PFSK-1 (cell line): ENCODE results near the gene COL18A1.

Source experiments
- FOXP2 ChIP-seq: optimal IDR thresholded peaks from 2 replicates; pipeline ENCODE3; 2011; ENCODE audit warnings: borderline replicate concordance, control low read depth, inconsistent platforms; ENCODE audit not compliant: insufficient read depth; ENCODE audit errors: extremely low read length, extremely low read depth
- POLR2AphosphoS5 ChIP-seq: IDR thresholded peaks from 2 replicates; pipeline ENCODE4 v1.6.1; 2012; ENCODE audit warnings: low read depth, mild to moderate bottlenecking, control low read depth, low read length, moderate library complexity
- REST ChIP-seq, 2 experiments: IDR thresholded peaks; 2 replicates each; pipeline versions ENCODE4 v1.6.1 to v1.8.0; 2011 to 2012; ENCODE audit warnings: low read depth in 2 of 2, low read length in 2 of 2, control low read depth in 1 of 2, inconsistent platforms in 1 of 2, mild to moderate bottlenecking in 1 of 2, moderate library complexity in 1 of 2; ENCODE audit not compliant: insufficient read depth in 1 of 2
- SIN3A ChIP-seq: IDR thresholded peaks from 2 replicates; pipeline ENCODE4 v1.6.1; 2012; ENCODE audit warnings: mild to moderate bottlenecking, low read length, moderate library complexity, borderline replicate concordance; ENCODE audit not compliant: insufficient read depth
- TAF1 ChIP-seq: IDR thresholded peaks from 2 replicates; pipeline ENCODE4 v1.6.1; 2012; ENCODE audit warnings: low read length, control low read depth, borderline replicate concordance; ENCODE audit not compliant: insufficient read depth

COL18A1 gene

GRCh38 chr21:45487161-45487806 lies 82.3 kb downstream of the COL18A1 start:
- TF ChIP-seq FOXP2 = no peak

- TF ChIP-seq FOXP2 (no peak), TAF1 (no peak), SIN3A (no peak), REST (IDR thresholded peaks at IDR 0.05; ENCODE audit: insufficient read depth in 1 of 2, low read depth in 2 of 2, low read length in 2 of 2) (no peak), POLR2AphosphoS5 (no peak)
These were observed 83.1 kb downstream of the COL18A1 start for GRCh38 chr21:45487891-45488600.

- TF ChIP-seq FOXP2 (no peak), SIN3A (no peak), TAF1 (no peak), POLR2AphosphoS5 (no peak)
These were observed 84.2 kb downstream of the COL18A1 start for GRCh38 chr21:45488931-45489721.

- TF ChIP-seq POLR2AphosphoS5 (no peak), SIN3A (no peak), TAF1 (no peak), FOXP2 (no peak), REST (IDR thresholded peaks at IDR 0.05; ENCODE audit: insufficient read depth in 1 of 2, low read depth in 2 of 2, low read length in 2 of 2) (no peak)
These were observed 84.7 kb downstream of the COL18A1 start for GRCh38 chr21:45489722-45489982.

GRCh38 chr21:45490049-45490731 lies 85.2 kb downstream of the COL18A1 start:
- TF ChIP-seq TAF1 (no peak), REST (IDR thresholded peaks at IDR 0.05; ENCODE audit: insufficient read depth in 1 of 2, low read depth in 2 of 2, low read length in 2 of 2) (no peak), SIN3A (no peak), POLR2AphosphoS5 (no peak), FOXP2 (no peak)

GRCh38 chr21:45491056-45491455 lies 86.1 kb downstream of the COL18A1 start:
- no peak for TF ChIP-seq REST (IDR thresholded peaks at IDR 0.05; ENCODE audit: insufficient read depth in 1 of 2, low read depth in 2 of 2, low read length in 2 of 2)
- no peak for TF ChIP-seq FOXP2
